ENCODE measurements around the gene KDM7A. TPM values are rescaled to one million over a fixed set of nuclear protein-coding genes. Genes with fewer than 3 reads are reported as not detected.

The KDM7A gene
- polyA plus RNA-seq, 1 donor from 2014 or later: 8.2 TPM

DNA sequence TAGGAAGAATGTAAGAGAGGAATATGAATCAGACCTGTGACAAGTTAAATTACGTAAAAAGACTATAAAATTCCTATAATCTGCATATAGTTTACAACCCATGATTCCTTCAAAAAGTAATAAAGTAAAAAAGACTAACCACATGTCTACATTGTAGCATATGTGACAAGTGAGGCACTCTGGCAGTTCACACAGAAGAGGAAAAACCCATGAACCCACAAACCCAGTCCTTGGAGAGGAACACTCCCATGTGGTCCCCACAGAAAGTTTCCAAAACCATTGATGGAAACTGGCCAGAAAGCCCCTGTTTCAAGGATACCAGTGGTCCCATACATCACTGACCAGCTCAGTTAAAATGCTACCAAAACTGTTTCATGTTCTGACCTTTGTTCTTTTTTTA is 15.7 kb downstream of the KDM7A start:
- H3K9me3 ChIP-seq (ENCODE audit: low read length): no peaks in the 10 kb centered on the region
- H3K79me2 ChIP-seq (replicated peaks; ENCODE audit: insufficient read depth, low read length): peaks cover 13% of the 10 kb centered on the region
- H3K4me2 ChIP-seq (ENCODE audit: low read length): no peak overlapping the region
- no peak for TF ChIP-seq MXI1 (conservative IDR thresholded peaks at IDR 0.05; ENCODE audit: poor library complexity, severe bottlenecking)
- TF ChIP-seq EZH2 (IDR thresholded peaks at IDR 0.05; ENCODE audit: borderline replicate concordance, insufficient read depth, low read length, poor library complexity, severe bottlenecking): no peak
- no peak for TF ChIP-seq CTCF (IDR thresholded peaks at IDR 0.05; ENCODE audit: poor library complexity, severe bottlenecking)
- no peak for TF ChIP-seq SMC3 (conservative IDR thresholded peaks at IDR 0.05; ENCODE audit: poor library complexity)
- no peak for TF ChIP-seq EP300 (conservative IDR thresholded peaks at IDR 0.05; ENCODE audit: poor library complexity, severe bottlenecking)
- TF ChIP-seq TAF1 (IDR thresholded peaks at IDR 0.05; ENCODE audit: low read depth): no peak
- TF ChIP-seq RAD21 (conservative IDR thresholded peaks at IDR 0.05): no peak
- TF ChIP-seq POLR2AphosphoS5 (IDR thresholded peaks at IDR 0.05): no peak
- no peak for TF ChIP-seq REST (IDR thresholded peaks at IDR 0.05; ENCODE audit: borderline replicate concordance)
- H4K20me1 ChIP-seq (ENCODE audit: insufficient read depth): no peaks in the 10 kb centered on the region
- no peak overlapping the region for H2AFZ ChIP-seq (ENCODE audit: low read depth, low read length)
- no peaks in the 10 kb centered on the region for H3F3A ChIP-seq (ENCODE audit: insufficient read depth, low read length, poor library complexity, severe bottlenecking)
- no peak overlapping the region for H3K4me3 ChIP-seq (ENCODE audit: low read length)
- H3K9ac ChIP-seq (ENCODE audit: low read length): no peak overlapping the region
- no peak overlapping the region for H3K27ac ChIP-seq (ENCODE audit: low read length)
- H3K36me3 ChIP-seq (ENCODE audit: insufficient read depth, low read length): no peaks in the 10 kb centered on the region
- no peaks in the 10 kb centered on the region for H3K9me2 ChIP-seq (ENCODE audit: insufficient read depth, low read length)
- no peaks in the 10 kb centered on the region for H3K27me3 ChIP-seq (ENCODE audit: insufficient read depth, low read depth, low read length)

DNA sequence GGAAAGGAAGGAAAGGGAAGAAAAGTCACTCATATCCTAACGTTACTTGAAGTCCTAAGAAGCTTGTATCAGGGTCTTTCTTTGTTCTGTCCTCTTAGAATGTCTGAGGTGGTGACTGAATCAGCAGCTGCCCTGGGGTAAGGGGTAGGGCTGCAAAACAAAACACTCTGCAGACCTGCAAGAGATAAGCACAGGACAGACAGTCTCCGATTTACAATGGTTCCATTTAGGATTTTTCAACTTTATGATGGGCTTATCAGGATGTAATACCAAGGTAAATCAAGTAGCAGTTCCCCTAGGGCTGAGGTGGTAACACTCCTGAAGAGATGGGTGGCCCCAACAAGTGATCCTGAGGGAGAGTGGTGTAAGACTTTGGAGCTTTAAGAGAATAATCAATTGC is 16.5 kb downstream of the KDM7A start:
- Histone ChIP-seq H2AFZ (ENCODE audit: low read depth, low read length) (no peak overlapping the region), H3F3A (ENCODE audit: insufficient read depth, low read length, poor library complexity, severe bottlenecking) (no peaks in the 10 kb centered on the region), H3K4me3 (ENCODE audit: low read length) (no peak overlapping the region), H3K79me2 (replicated peaks; ENCODE audit: insufficient read depth, low read length) (peaks cover 7% of the 10 kb centered on the region), H3K9me2 (ENCODE audit: insufficient read depth, low read length) (no peaks in the 10 kb centered on the region), H4K20me1 (ENCODE audit: insufficient read depth) (no peaks in the 10 kb centered on the region), H3K9ac (ENCODE audit: low read length) (no peak overlapping the region), H3K27ac (ENCODE audit: low read length) (no peak overlapping the region), H3K9me3 (ENCODE audit: low read length) (no peaks in the 10 kb centered on the region), H3K27me3 (ENCODE audit: insufficient read depth, low read depth, low read length) (no peaks in the 10 kb centered on the region), H3K4me2 (ENCODE audit: low read length) (no peak overlapping the region), H3K36me3 (ENCODE audit: insufficient read depth, low read length) (no peaks in the 10 kb centered on the region)
- TF ChIP-seq EZH2 (IDR thresholded peaks at IDR 0.05; ENCODE audit: borderline replicate concordance, insufficient read depth, low read length, poor library complexity, severe bottlenecking) (no peak), SMC3 (conservative IDR thresholded peaks at IDR 0.05; ENCODE audit: poor library complexity) (no peak), TAF1 (IDR thresholded peaks at IDR 0.05; ENCODE audit: low read depth) (no peak), REST (IDR thresholded peaks at IDR 0.05; ENCODE audit: borderline replicate concordance) (no peak), CTCF (IDR thresholded peaks at IDR 0.05; ENCODE audit: poor library complexity, severe bottlenecking) (no peak), EP300 (conservative IDR thresholded peaks at IDR 0.05; ENCODE audit: poor library complexity, severe bottlenecking) (no peak), POLR2AphosphoS5 (IDR thresholded peaks at IDR 0.05) (no peak), RAD21 (conservative IDR thresholded peaks at IDR 0.05) (no peak), MXI1 (conservative IDR thresholded peaks at IDR 0.05; ENCODE audit: poor library complexity, severe bottlenecking) (no peak)

All from neural cell (in vitro differentiated cells).